CD4-positive, alpha-beta T cell treated with Interleukin-21 for 1 hour (primary cell): ENCODE results near the gene WDR31.
A peak's percentile ranks its signal among the peaks of the same experiment; 100 is the strongest.
"Not testable (repeated sequence)": the region's sequence is repeated elsewhere in the genome, so short reads cannot be mapped to it uniquely, and the experiment has no call there.

Experiments used
- DNase-seq: peaks from one replicate; pipeline ENCODE4 v3.0.0-alpha.2; 2020

WDR31 gene

GRCh38 chr9:113368348-113368981 is 28.4 kb upstream of the WDR31 start:
- DNase-seq: no peak

DNA sequence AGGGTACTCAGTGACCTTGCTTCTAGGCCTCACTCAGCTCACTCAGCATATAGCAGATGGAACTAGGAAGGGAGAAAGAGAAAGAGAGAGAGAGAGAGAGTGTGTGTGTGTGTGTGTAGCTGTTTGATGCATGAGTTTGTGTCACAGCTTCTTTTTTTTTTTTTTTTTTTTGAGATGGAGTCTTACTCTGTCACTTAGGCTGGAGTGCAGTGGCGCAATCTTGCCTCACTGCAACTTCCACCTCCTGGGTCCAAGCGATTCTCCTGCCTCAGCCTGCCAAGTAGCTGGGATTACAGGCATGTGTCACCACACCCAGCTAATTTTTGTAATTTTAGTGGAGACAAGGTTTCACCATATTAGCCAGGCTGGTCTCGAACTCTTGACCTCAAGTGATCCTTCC is 25.6 kb upstream of the WDR31 start:
- DNase-seq: not testable (repeated sequence)

DNA sequence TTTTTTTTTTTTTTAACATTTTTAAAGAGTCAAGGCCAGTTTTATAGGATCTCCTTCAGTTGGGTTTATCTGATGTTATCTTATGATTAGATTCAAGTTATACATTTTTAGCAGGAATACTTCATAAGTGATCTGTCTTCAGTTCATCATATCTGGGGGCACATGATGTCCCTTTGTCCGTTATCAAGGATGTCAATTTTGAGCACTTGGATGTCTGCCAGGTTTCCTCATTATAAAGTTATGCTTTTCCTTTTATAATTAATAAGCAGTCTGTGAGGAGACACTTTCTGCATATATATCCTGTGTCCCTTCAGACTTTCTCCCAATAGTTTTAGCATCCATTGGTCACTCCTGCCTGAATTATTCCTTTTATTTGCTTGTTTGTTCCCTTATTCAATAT is 24.9 kb upstream of the WDR31 start:
- no peak for DNase-seq

- DNase-seq: no peak
Measured at GRCh38 chr9:113363336-113363735, 23.3 kb upstream of the WDR31 start.

- DNase-seq: no peak
Measured at GRCh38 chr9:113361304-113362018, 21.4 kb upstream of the WDR31 start.

DNA sequence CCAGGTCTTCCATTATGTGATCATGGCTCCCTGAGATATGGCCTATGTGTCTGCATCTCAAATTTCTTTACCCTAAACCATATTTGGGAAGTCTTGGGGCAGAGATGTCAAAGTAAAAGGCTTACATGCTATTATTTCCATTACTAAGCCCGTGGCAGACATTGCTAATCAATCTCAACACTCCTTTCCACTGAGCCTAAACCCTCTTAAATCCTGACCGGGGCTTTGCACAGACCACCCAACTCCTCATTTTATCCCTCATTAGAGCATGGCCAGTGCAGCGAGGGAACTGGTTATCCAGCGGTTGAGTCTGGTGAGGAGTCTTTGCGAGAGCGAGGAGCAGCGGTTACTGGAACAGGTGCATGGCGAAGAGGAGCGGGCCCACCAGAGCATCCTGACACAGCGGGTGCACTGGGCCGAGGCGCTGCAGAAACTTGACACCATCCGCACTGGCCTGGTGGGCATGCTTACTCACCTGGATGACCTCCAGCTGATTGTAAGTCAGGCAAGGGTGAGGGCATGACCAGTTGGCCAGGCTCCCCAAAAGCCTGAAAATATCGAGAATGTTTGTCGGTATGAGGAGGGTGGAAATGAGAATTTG is 20.3 kb upstream of the WDR31 start:
- no peak for DNase-seq

GRCh38 chr9:113359385-113359784 is 19.3 kb upstream of the WDR31 start:
- no peak for DNase-seq

GRCh38 chr9:113356686-113357292 is 16.7 kb upstream of the WDR31 start:
- DNase-seq: no peak

GRCh38 chr9:113355040-113355596 is 15.0 kb upstream of the WDR31 start:
- no peak for DNase-seq

- no peak for DNase-seq
Measured at GRCh38 chr9:113352411-113352810, 12.3 kb upstream of the WDR31 start.

GRCh38 chr9:113352006-113352405 is 11.9 kb upstream of the WDR31 start:
- no peak for DNase-seq

GRCh38 chr9:113350937-113351336 is 10.9 kb upstream of the WDR31 start:
- peak; percentile 37 for DNase-seq

- no peak for DNase-seq
Measured at GRCh38 chr9:113350107-113350661, 10.1 kb upstream of the WDR31 start.

- DNase-seq: peak; percentile 33
Measured at GRCh38 chr9:113349445-113350094, 9.5 kb upstream of the WDR31 start, which contains the start of gene BSPRY. BSPRY (plus strand) TSS chr9:113349541; CDS start chr9:113349580, 39 bp downstream.

GRCh38 chr9:113349066-113349444 is 9.0 kb upstream of the WDR31 start:
- DNase-seq: no peak

DNA sequence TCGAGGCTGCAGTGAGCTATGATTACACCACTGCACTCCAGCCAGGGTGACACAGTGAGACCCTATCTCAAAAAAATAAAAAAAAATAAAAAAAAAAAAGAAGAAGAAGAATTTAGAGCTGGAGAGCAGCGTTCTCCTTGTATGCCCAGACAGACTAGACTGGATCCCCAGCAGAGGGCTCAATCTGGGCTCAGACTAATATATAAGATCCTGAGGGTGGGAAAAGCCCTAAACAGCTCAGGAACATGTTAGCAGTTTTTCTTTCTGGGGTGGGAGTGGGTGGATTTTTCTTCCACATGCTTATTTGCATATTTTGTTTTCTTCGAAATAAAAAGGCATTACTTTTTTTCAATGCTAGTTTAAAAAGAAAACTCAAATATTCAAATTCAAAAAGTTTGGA is 8.4 kb upstream of the WDR31 start:
- no peak for DNase-seq

- no peak for DNase-seq
Measured at GRCh38 chr9:113345671-113346070, 5.6 kb upstream of the WDR31 start.

- DNase-seq: no peak
Measured at GRCh38 chr9:113345190-113345589, 5.1 kb upstream of the WDR31 start.

GRCh38 chr9:113343732-113344231 is 3.7 kb upstream of the WDR31 start:
- no peak for DNase-seq

GRCh38 chr9:113341712-113342410 is 1.8 kb upstream of the WDR31 start:
- DNase-seq: peak; percentile 29

- no peak for DNase-seq
Measured at GRCh38 chr9:113337714-113338113, 2.4 kb downstream of the WDR31 start.

- no peak for DNase-seq
Measured at GRCh38 chr9:113331780-113332179, 8.3 kb downstream of the WDR31 start.
